Measurements from ENCODE around the gene DEFB132.

DNA sequence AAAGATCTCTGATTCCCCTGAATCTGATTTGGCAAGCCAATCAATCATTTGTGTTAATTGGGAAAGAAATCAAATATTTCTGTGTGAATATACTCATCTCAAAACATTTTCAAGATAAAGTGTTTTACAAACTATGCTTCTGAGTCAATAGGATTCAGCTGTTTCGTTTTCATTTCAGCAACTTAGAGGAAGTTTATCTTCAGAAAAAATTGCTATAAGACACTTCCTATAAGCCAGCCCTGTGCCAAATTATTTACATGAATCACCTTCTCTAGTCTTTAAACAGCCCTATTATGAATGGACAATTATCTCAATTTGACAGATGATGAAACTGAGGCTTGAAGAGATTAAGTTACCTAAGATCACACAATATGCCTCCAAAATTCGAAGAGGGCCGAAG lies 19.6 kb upstream of the DEFB132 start:
- no peak for TF ChIP-seq FOXA1 (IDR thresholded peaks at IDR 0.05)
- TF ChIP-seq BHLHE40 (IDR thresholded peaks at IDR 0.05; ENCODE audit: borderline replicate concordance): no peak
- TF ChIP-seq NFRKB (IDR thresholded peaks at IDR 0.05): no peak
- no peak for TF ChIP-seq ELF4 (IDR thresholded peaks at IDR 0.05)
- no peak for TF ChIP-seq L3MBTL2 (conservative IDR thresholded peaks at IDR 0.05)
- no peak for TF ChIP-seq FOXK2 (IDR thresholded peaks at IDR 0.05)
- no peak for TF ChIP-seq FOXM1 (IDR thresholded peaks at IDR 0.05; ENCODE audit: borderline replicate concordance)
- no peak for TF ChIP-seq HDGF (IDR thresholded peaks at IDR 0.05; ENCODE audit: borderline replicate concordance)
- no peak for TF ChIP-seq SP1 (IDR thresholded peaks at IDR 0.05)
- TF ChIP-seq CTBP1 (IDR thresholded peaks at IDR 0.05; ENCODE audit: borderline replicate concordance): no peak
- no peak for TF ChIP-seq ZNF384 (IDR thresholded peaks at IDR 0.05)

All from HEK293T (cell line).